ENCODE results near the gene TNFRSF1A. TPM values are rescaled to one million over a fixed set of nuclear protein-coding genes. Genes with fewer than 3 reads are reported as not detected.

Gene TNFRSF1A
- total and polyA plus RNA-seq, 9 of the 15 experiments (the other 6 are each of a cell fraction or from before 2014, with no cell fraction given): 0.76 to 43.5 (median 30.0) TPM

DNA sequence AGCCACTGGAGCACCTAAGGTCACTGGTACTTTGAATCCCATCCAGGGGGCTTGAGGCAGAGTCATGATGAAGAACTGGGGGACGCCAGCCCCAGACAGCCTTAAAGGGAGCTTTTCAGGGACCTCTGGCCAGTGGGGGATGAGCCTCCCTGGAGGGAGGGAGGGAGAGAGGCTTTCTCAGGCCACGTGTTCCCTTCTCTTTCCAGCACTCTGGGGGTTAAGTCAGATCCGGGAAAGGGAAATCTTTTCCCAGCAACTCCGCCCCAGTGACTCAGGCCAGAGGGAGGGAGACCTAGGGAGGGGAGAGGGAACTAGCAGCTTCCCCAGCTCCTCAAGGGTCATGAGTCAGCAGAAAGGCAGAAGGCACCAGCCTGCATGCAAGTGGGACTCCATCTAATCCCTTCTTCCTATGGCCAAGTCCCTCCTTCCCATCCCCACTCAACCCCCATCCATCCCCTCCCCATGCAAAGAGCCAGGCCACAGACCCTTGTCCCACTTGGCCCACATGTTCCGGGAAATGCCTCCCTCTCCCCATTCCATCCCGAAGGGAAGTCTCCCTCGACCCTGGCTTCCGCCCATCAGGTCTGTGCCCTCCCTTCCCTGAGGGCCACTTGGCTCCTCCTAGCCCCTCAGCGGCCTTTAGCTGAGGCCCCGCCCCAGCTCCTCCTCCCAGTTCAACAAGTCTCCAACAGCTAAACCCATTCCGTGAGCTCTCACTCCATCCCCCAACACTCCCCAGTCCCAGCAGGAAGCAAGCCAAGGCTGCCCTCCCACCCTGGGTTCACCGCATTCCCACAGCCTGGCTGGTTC lies 5.6 kb downstream of the TNFRSF1A start (continued):
- TF ChIP-seq, protein P1, sequence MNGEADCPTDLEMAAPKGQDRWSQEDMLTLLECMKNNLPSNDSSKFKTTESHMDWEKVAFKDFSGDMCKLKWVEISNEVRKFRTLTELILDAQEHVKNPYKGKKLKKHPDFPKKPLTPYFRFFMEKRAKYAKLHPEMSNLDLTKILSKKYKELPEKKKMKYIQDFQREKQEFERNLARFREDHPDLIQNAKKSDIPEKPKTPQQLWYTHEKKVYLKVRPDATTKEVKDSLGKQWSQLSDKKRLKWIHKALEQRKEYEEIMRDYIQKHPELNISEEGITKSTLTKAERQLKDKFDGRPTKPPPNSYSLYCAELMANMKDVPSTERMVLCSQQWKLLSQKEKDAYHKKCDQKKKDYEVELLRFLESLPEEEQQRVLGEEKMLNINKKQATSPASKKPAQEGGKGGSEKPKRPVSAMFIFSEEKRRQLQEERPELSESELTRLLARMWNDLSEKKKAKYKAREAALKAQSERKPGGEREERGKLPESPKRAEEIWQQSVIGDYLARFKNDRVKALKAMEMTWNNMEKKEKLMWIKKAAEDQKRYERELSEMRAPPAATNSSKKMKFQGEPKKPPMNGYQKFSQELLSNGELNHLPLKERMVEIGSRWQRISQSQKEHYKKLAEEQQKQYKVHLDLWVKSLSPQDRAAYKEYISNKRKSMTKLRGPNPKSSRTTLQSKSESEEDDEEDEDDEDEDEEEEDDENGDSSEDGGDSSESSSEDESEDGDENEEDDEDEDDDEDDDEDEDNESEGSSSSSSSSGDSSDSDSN (IDR thresholded peaks at IDR 0.05; ENCODE audit: borderline replicate concordance in 1 of 2, low read depth in 2 of 2, low read length in 2 of 2): peak in 1 of 2 experiments; percentile 6; a peak in 1 of 4 replicates
- no peak for TF ChIP-seq KDM2B (CRISPR knock-in tag; IDR thresholded peaks at IDR 0.05)
- TF ChIP-seq, protein P2, sequence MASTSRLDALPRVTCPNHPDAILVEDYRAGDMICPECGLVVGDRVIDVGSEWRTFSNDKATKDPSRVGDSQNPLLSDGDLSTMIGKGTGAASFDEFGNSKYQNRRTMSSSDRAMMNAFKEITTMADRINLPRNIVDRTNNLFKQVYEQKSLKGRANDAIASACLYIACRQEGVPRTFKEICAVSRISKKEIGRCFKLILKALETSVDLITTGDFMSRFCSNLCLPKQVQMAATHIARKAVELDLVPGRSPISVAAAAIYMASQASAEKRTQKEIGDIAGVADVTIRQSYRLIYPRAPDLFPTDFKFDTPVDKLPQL (IDR thresholded peaks at IDR 0.05; ENCODE audit: extremely low read depth, insufficient read length): no peak
- TF ChIP-seq POLR3A (IDR thresholded peaks at IDR 0.05; ENCODE audit: borderline replicate concordance, extremely low read depth, insufficient read depth, insufficient read length): no peak
- TF ChIP-seq ZNF12 (CRISPR knock-in tag; IDR thresholded peaks at IDR 0.05): no peak
- 0 out of 2 replicates have a peak, but pooled peaks have one; percentile 1 for TF ChIP-seq MTA3 (IDR thresholded peaks at IDR 0.05; ENCODE audit: borderline replicate concordance)
- TF ChIP-seq FOXM1 (IDR thresholded peaks at IDR 0.05; ENCODE audit: low read depth): no peak
- no peak for TF ChIP-seq FOXM1 (CRISPR knock-in tag; IDR thresholded peaks at IDR 0.05; ENCODE audit: low read depth)
- peak; percentile 26 for TF ChIP-seq CBFA2T2 (conservative IDR thresholded peaks at IDR 0.05)
- TF ChIP-seq, protein P3, sequence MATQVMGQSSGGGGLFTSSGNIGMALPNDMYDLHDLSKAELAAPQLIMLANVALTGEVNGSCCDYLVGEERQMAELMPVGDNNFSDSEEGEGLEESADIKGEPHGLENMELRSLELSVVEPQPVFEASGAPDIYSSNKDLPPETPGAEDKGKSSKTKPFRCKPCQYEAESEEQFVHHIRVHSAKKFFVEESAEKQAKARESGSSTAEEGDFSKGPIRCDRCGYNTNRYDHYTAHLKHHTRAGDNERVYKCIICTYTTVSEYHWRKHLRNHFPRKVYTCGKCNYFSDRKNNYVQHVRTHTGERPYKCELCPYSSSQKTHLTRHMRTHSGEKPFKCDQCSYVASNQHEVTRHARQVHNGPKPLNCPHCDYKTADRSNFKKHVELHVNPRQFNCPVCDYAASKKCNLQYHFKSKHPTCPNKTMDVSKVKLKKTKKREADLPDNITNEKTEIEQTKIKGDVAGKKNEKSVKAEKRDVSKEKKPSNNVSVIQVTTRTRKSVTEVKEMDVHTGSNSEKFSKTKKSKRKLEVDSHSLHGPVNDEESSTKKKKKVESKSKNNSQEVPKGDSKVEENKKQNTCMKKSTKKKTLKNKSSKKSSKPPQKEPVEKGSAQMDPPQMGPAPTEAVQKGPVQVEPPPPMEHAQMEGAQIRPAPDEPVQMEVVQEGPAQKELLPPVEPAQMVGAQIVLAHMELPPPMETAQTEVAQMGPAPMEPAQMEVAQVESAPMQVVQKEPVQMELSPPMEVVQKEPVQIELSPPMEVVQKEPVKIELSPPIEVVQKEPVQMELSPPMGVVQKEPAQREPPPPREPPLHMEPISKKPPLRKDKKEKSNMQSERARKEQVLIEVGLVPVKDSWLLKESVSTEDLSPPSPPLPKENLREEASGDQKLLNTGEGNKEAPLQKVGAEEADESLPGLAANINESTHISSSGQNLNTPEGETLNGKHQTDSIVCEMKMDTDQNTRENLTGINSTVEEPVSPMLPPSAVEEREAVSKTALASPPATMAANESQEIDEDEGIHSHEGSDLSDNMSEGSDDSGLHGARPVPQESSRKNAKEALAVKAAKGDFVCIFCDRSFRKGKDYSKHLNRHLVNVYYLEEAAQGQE (IDR thresholded peaks at IDR 0.05; ENCODE audit: borderline replicate concordance): no peak; the same call in 1 of the 2 replicates
- TF ChIP-seq, protein P3 (CRISPR knock-in tag; IDR thresholded peaks at IDR 0.05; ENCODE audit: low read depth): no peak
- TF ChIP-seq ZNF354B (CRISPR knock-in tag; IDR thresholded peaks at IDR 0.05): no peak
- TF ChIP-seq ZNF644 (tag; IDR thresholded peaks at IDR 0.05; ENCODE audit: low read depth): no peak
- TF ChIP-seq ZNF134 (CRISPR knock-in tag; conservative IDR thresholded peaks at IDR 0.05): no peak
- no peak for TF ChIP-seq BMI1 (IDR thresholded peaks at IDR 0.05; ENCODE audit: low read length)
- TF ChIP-seq MEIS2 (IDR thresholded peaks at IDR 0.05; ENCODE audit: partially characterized antibody): no peak
- TF ChIP-seq NFXL1 (CRISPR knock-in tag; IDR thresholded peaks at IDR 0.05): no peak
- TF ChIP-seq STAG1 (CRISPR knock-in tag; IDR thresholded peaks at IDR 0.05; ENCODE audit: borderline replicate concordance): no peak

Measured in K562 (cell line).